Panc1 (cell line): ENCODE measurements around the gene SMURF2. TPM values are rescaled to one million over a fixed set of nuclear protein-coding genes. Genes with fewer than 3 reads are reported as not detected.

Experiments
- ATAC-seq: fragments of 200-7000 bp; cut with Tn5 transposase; 2 replicates; pipeline ENCODE4 v1.9.1; 2020; ENCODE audit warnings: mild to moderate bottlenecking, moderate library complexity
- BruUV-seq: library from RNA; stranded (reverse); fragments of 400-500 nt; replicated peaks from 2 replicates; lab custom pipeline; 2021; lab: Mats Ljungman, UMichigan
- CTCF ChIA-PET: fragments of 300-600 bp; sonication (Branson Sonifier 250); formaldehyde crosslinking; loops from one replicate; lab custom pipeline; 2022; ENCODE audit warnings: antibody characterized with exemption; lab: Charles Lee
- POLR2A ChIA-PET: fragments of 300-600 bp; sonication (Branson Sonifier 250); formaldehyde crosslinking; loops from one replicate; lab custom pipeline; 2022; ENCODE audit warnings: antibody characterized with exemption; lab: Charles Lee
- DNase-seq: peaks from one replicate; pipeline ENCODE4 v3.0.0-alpha.2; 2010; ENCODE audit warnings: low read depth, low spot score
- H3K27ac ChIP-seq: 2 replicates; pipeline ENCODE4 v1.5.1; 2011; ENCODE audit warnings: mild to moderate bottlenecking, low read length, inconsistent platforms
- H3K27me3 ChIP-seq: fragments of 200-500 bp; sonication (Bioruptor generic); 2 replicates; pipeline ENCODE4 v1.6.0; 2014; ENCODE audit warnings: low read length, inconsistent platforms; ENCODE audit not compliant: control insufficient read depth, insufficient read depth
- H3K36me3 ChIP-seq: fragments of 200-500 bp; sonication (Bioruptor generic); 2 replicates; pipeline ENCODE4 v1.5.1; 2014; ENCODE audit warnings: inconsistent platforms, mild to moderate bottlenecking, low read length, moderate library complexity; ENCODE audit not compliant: control insufficient read depth, insufficient read depth
- H3K4me1 ChIP-seq: 2 replicates; pipeline ENCODE4 v1.5.1; 2011; ENCODE audit warnings: inconsistent platforms, mild to moderate bottlenecking, low read length, moderate library complexity; ENCODE audit not compliant: control insufficient read depth, insufficient read depth
- H3K4me3 ChIP-seq, 2 experiments: 2 replicates each; pipeline ENCODE4 v1.5.1; 2011 to 2012; ENCODE audit warnings: low read depth in 2 of 2, low read length in 2 of 2, mild to moderate bottlenecking in 2 of 2, inconsistent platforms in 1 of 2, moderate library complexity in 1 of 2
- H3K9me3 ChIP-seq: fragments of 200-500 bp; sonication (Bioruptor generic); 2 replicates; pipeline ENCODE4 v1.5.1; 2014; ENCODE audit warnings: low read depth, mild to moderate bottlenecking, inconsistent platforms, low read length, moderate library complexity; ENCODE audit not compliant: control insufficient read depth, insufficient read depth
- CTCF ChIP-seq: fragments of 450-650 bp; IDR thresholded peaks from 2 replicates; pipeline ENCODE4 v1.5.1; 2017; ENCODE audit warnings: mild to moderate bottlenecking
- POLR2AphosphoS5 ChIP-seq: IDR thresholded peaks from 2 replicates; pipeline ENCODE4 v1.6.1; 2012; ENCODE audit warnings: mild to moderate bottlenecking, low read depth, low read length, moderate library complexity
- REST ChIP-seq, 2 experiments: IDR thresholded peaks; 2 replicates each; pipeline ENCODE4 v1.6.1; 2011 to 2012; ENCODE audit warnings: low read depth in 2 of 2, control low read depth in 1 of 2, low read length in 1 of 2, mild to moderate bottlenecking in 1 of 2, moderate library complexity in 1 of 2; ENCODE audit not compliant: insufficient read depth in 1 of 2
- SIN3A ChIP-seq: IDR thresholded peaks from 2 replicates; pipeline ENCODE4 v1.6.1; 2012; ENCODE audit warnings: low read depth, mild to moderate bottlenecking, low read length, moderate library complexity, borderline replicate concordance; ENCODE audit not compliant: insufficient read depth
- TCF7L2 ChIP-seq: IDR thresholded peaks from 2 replicates; pipeline ENCODE4 v1.6.1; 2011; ENCODE audit warnings: mild to moderate bottlenecking, low read depth, low read length, inconsistent platforms
- in situ Hi-C: cut with HindIII; loops from 2 replicates; pipeline ENCODE4 v1.10.0; 2016; ENCODE audit warnings: low sequenced_read_pairs, low pct_unique_long_range_greater_than_20kb
- intact Hi-C: fragments of 100-400 bp; cut with micrococcal nuclease; formaldehyde crosslinking; loops from one replicate; pipeline ENCODE4 v1.10.0; 2022; ENCODE audit not compliant: unreplicated experiment
- total RNA-seq: library from RNA; stranded (reverse); gene quantifications from one replicate; pipeline ENCODE4 v1.2.1, GENCODE V29; 2021; ENCODE audit not compliant: unreplicated experiment

SMURF2 gene
- total RNA-seq, 1 experiment from 2014 or later = 21.3 TPM

DNA sequence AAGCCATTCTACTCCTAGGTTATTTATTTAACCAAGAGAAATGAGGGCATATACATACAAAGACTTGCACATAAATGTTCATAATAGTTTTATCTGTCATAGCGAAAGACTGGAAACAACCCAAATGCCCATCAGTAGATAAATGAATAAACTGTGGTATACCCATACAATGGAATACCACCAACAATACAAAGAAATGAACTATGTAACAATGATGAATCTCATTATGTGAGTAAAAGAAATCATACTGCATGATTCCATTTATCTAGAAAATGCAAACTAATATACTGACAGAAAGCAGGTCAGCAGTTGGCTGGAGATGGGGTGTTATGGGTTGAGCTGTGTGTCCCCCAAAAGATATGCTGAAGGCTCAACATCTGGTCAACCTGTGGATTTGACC lies 98.0 kb downstream of the SMURF2 start:
- CTCF ChIA-PET = no interaction called here
- intact Hi-C loops = no loop called here
- H3K4me1 ChIP-seq = no peaks in the 10 kb centered on the region
- DNase-seq (no peak), ATAC-seq (no peak)
- no peak for TF ChIP-seq CTCF
- TF ChIP-seq SIN3A = no peak
- TF ChIP-seq POLR2AphosphoS5 = no peak
- no peak for TF ChIP-seq REST (IDR thresholded peaks at IDR 0.05; ENCODE audit: insufficient read depth in 1 of 2, low read depth in 2 of 2, low read length in 1 of 2)
- no peak for TF ChIP-seq TCF7L2
- in situ Hi-C loops = no loop called here
- POLR2A ChIA-PET = interaction anchor here (0.6 kb wide), 1 partner anchor 55 kb away, joined by 4 read pairs; no protein-coding TSS in a partner anchor
- BruUV-seq = no TSS peak
- no peak overlapping the region for H3K27ac ChIP-seq
- H3K27me3 ChIP-seq = no peaks in the 10 kb centered on the region
- no peak overlapping the region for H3K4me3 ChIP-seq
- no peaks in the 10 kb centered on the region for H3K9me3 ChIP-seq
- peaks cover 6% of the 10 kb centered on the region for H3K36me3 ChIP-seq

- Histone ChIP-seq H3K4me3 (no peak overlapping the region), H3K27me3 (no peaks in the 10 kb centered on the region), H3K27ac (no peak overlapping the region), H3K36me3 (peaks cover 13% of the 10 kb centered on the region; the same call in 1 of the 2 replicates), H3K9me3 (no peaks in the 10 kb centered on the region), H3K4me1 (no peaks in the 10 kb centered on the region)
- BruUV-seq = no TSS peak
- POLR2A ChIA-PET = no interaction called here
- DNase-seq (no peak), ATAC-seq (no peak)
- intact Hi-C loops = loop anchor here (10.0 kb wide), 1 partner anchor 90 kb away; no protein-coding TSS in a partner anchor
- CTCF ChIA-PET = no interaction called here
- in situ Hi-C loops = no loop called here
- TF ChIP-seq POLR2AphosphoS5 (no peak), SIN3A (no peak), REST (IDR thresholded peaks at IDR 0.05; ENCODE audit: insufficient read depth in 1 of 2, low read depth in 2 of 2, low read length in 1 of 2) (no peak), CTCF (no peak), TCF7L2 (no peak)
These were observed 106.8 kb downstream of the SMURF2 start for GRCh38 chr17:64555281-64555680.
